Fibroblast of lung (primary cell): ENCODE measurements around the gene PAX7. TPM values are rescaled to one million over a fixed set of nuclear protein-coding genes. Genes with fewer than 3 reads are reported as not detected.
"Not testable (repeated sequence)": the region's sequence is repeated elsewhere in the genome, so short reads cannot be mapped to it uniquely, and the experiment has no call there.

Experiments
- DNase-seq, 2 donors: peaks; one replicate each; pipeline versions ENCODE4 v3.0.0 to v3.0.0-alpha.2; 2010; ENCODE audit warnings: low read depth in 2 of 2
- H2AFZ ChIP-seq: 2 replicates; pipeline ENCODE4 v1.5.1; 2012; ENCODE audit warnings: low read length, control low read depth, inconsistent platforms
- H3K27ac ChIP-seq: 2 replicates; pipeline ENCODE4 v1.5.1; 2011; ENCODE audit warnings: low read length, control low read depth; ENCODE audit not compliant: insufficient read depth
- H3K27me3 ChIP-seq: 2 replicates; pipeline ENCODE4 v1.5.1; 2011; ENCODE audit warnings: mild to moderate bottlenecking, low read length; ENCODE audit not compliant: control insufficient read depth, insufficient read depth
- H3K36me3 ChIP-seq: 2 replicates; pipeline ENCODE4 v1.5.1; 2011; ENCODE audit warnings: low read length; ENCODE audit not compliant: control insufficient read depth, insufficient read depth
- H3K4me1 ChIP-seq: 2 replicates; pipeline ENCODE4 v1.5.1; 2011; ENCODE audit warnings: low read length; ENCODE audit not compliant: control insufficient read depth, insufficient read depth; ENCODE audit errors: extremely low read depth
- H3K4me2 ChIP-seq: 2 replicates; pipeline ENCODE4 v1.5.1; 2011; ENCODE audit warnings: low read length, control low read depth; ENCODE audit not compliant: insufficient read depth; ENCODE audit errors: extremely low read depth
- H3K4me3 ChIP-seq, 4 experiments: fragments of 200-600 bp in 1 of 4; sonication (generic) in 1 of 4; replicated peaks in 1 of 4; 2 replicates each; pipeline ENCODE4 v1.5.1; 2011 to 2016; ENCODE audit warnings: low read length in 4 of 4, low read depth in 3 of 4, mild to moderate bottlenecking in 3 of 4, control low read depth in 2 of 4, inconsistent platforms in 1 of 4, mixed read lengths in 1 of 4; ENCODE audit not compliant: insufficient read depth in 1 of 4; ENCODE audit errors: control extremely low read depth in 1 of 4
- H3K79me2 ChIP-seq: 2 replicates; pipeline ENCODE4 v1.5.1; 2012; ENCODE audit warnings: mild to moderate bottlenecking, low read length, inconsistent platforms; ENCODE audit not compliant: control insufficient read depth, insufficient read depth
- H3K9ac ChIP-seq: 2 replicates; pipeline ENCODE4 v1.5.1; 2011; ENCODE audit warnings: mild to moderate bottlenecking, low read length, control low read depth; ENCODE audit not compliant: insufficient read depth
- H3K9me3 ChIP-seq: 2 replicates; pipeline ENCODE4 v1.5.1; 2012; ENCODE audit warnings: low read depth, low read length; ENCODE audit not compliant: control insufficient read depth, insufficient read depth
- H4K20me1 ChIP-seq: 2 replicates; pipeline ENCODE4 v1.5.1; 2011; ENCODE audit warnings: low read length; ENCODE audit not compliant: control insufficient read depth, insufficient read depth; ENCODE audit errors: extremely low read depth
- CTCF ChIP-seq, 2 donors: IDR thresholded peaks in 1 of 2; conservative IDR thresholded peaks in 1 of 2; 1 replicate in 1 of 2; 2 replicates in 1 of 2; pipeline ENCODE4 v1.5.1; 2011 to 2012; ENCODE audit warnings: low read length in 2 of 2, control low read depth in 1 of 2, inconsistent platforms in 1 of 2, low read depth in 1 of 2, mild to moderate bottlenecking in 1 of 2
- EZH2 ChIP-seq: IDR thresholded peaks from 2 replicates; pipeline ENCODE4 v1.5.1; 2012; ENCODE audit warnings: low read length, control low read depth, mild to moderate bottlenecking; ENCODE audit errors: missing control alignments
- polyA plus RNA-seq, 2 donors: library from polyadenylated mRNA; depleted of rRNA in 1 of 2; stranded (reverse) in 1 of 2; unstranded in 1 of 2; fragments of >200 nt; gene quantifications; 2 replicates each; pipeline ENCODE4 v1.2.1, GENCODE V29; 2011 to 2012; ENCODE audit warnings: missing spikeins in 1 of 2
- total RNA-seq: library from RNA; depleted of rRNA; stranded (reverse); fragments of >200 nt; gene quantifications from 2 replicates; pipeline ENCODE4 v1.2.1, GENCODE V29; 2014

PAX7 gene
- total and polyA plus RNA-seq, 2 donors (not counting 1 experiment from before 2014, with no cell fraction given) = not detected

GRCh38 chr1:18743233-18743632, 112.6 kb downstream of the PAX7 start:
- Histone ChIP-seq H3K27me3 (no peaks in the 10 kb centered on the region), H3K79me2 (no peaks in the 10 kb centered on the region), H4K20me1 (no peaks in the 10 kb centered on the region), H3K36me3 (no peaks in the 10 kb centered on the region), H3K27ac (no peak overlapping the region), H3K4me1 (no peaks in the 10 kb centered on the region), H2AFZ (no peak overlapping the region), H3K9me3 (no peaks in the 10 kb centered on the region), H3K9ac (no peak overlapping the region), H3K4me3 (no peak overlapping the region), H3K4me2 (no peak overlapping the region)
- TF ChIP-seq CTCF (conservative IDR thresholded peaks at IDR 0.05 in 1 of 2, IDR thresholded peaks at IDR 0.05 in 1 of 2; ENCODE audit: low read depth in 1 of 2, low read length in 2 of 2) (no peak), EZH2 (no peak)
- no peak for DNase-seq

GRCh38 chr1:18744381-18744780, 113.7 kb downstream of the PAX7 start:
- H3K27me3 ChIP-seq, H3K4me2 ChIP-seq, H3K79me2 ChIP-seq, H3K9me3 ChIP-seq, H3K4me1 ChIP-seq, H3K27ac ChIP-seq, H2AFZ ChIP-seq, H4K20me1 ChIP-seq, H3K9ac ChIP-seq, H3K36me3 ChIP-seq, DNase-seq, H3K4me3 ChIP-seq: not testable (repeated sequence)

GRCh38 chr1:18746981-18747380, 116.3 kb downstream of the PAX7 start:
- Histone ChIP-seq H3K9ac (no peak overlapping the region), H3K27ac (no peak overlapping the region), H4K20me1 (no peaks in the 10 kb centered on the region), H3K4me1 (no peaks in the 10 kb centered on the region), H3K4me2 (no peak overlapping the region), H3K79me2 (no peaks in the 10 kb centered on the region), H3K36me3 (no peaks in the 10 kb centered on the region), H3K4me3 (no peak overlapping the region), H2AFZ (no peak overlapping the region), H3K27me3 (no peaks in the 10 kb centered on the region), H3K9me3 (no peaks in the 10 kb centered on the region)
- no peak for DNase-seq
- no peak for TF ChIP-seq CTCF (conservative IDR thresholded peaks at IDR 0.05 in 1 of 2, IDR thresholded peaks at IDR 0.05 in 1 of 2; ENCODE audit: low read depth in 1 of 2, low read length in 2 of 2)
- TF ChIP-seq EZH2 = no peak
